ENCODE results near the gene DNAI7. TPM values are rescaled to one million over a fixed set of nuclear protein-coding genes. Genes with fewer than 3 reads are reported as not detected.

The DNAI7 gene
- total and polyA plus RNA-seq, 9 donors, result 0.65 to 9.5 (median 2.1) TPM

DNA sequence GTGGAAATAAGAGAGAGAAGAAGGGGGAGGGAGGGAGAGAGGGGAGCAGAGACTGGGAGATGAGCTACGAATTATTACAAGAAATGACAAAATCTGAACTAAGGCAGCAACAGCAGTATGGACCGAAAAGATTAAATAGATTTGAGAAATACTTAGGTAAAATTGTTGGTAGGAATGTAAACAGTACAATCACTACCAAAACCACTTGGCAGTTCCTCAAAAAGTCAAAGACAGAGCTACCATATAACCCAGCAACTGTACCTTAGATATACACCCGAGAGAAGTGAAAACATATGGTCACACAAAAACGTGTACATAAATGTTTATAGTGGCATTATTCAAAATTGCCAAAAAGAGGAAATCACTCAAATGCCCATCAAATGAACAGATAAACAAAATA lies 41.7 kb upstream of the DNAI7 start:
- no peaks in the 10 kb centered on the region for H3K9me3 ChIP-seq
- no peaks in the 10 kb centered on the region for H3K4me1 ChIP-seq (ENCODE audit: insufficient read depth)
- no peak for DNase-seq
- WGBS, 3 donors, result 84 to 87% (median 84%) methylated on average over 4 of the region's 4 CpGs
- TF ChIP-seq EP300 (IDR thresholded peaks at IDR 0.05), result no peak
- TF ChIP-seq POLR2A (IDR thresholded peaks at IDR 0.05), result no peak
- TF ChIP-seq CTCF (IDR thresholded peaks at IDR 0.05), result no peak
- H3K27ac ChIP-seq, result no peak overlapping the region
- intact Hi-C loops (cut with DNase I), result no loop called here
- no peak overlapping the region for H3K4me3 ChIP-seq
- H3K36me3 ChIP-seq, result no peaks in the 10 kb centered on the region
- no peaks in the 10 kb centered on the region for H3K27me3 ChIP-seq

DNA sequence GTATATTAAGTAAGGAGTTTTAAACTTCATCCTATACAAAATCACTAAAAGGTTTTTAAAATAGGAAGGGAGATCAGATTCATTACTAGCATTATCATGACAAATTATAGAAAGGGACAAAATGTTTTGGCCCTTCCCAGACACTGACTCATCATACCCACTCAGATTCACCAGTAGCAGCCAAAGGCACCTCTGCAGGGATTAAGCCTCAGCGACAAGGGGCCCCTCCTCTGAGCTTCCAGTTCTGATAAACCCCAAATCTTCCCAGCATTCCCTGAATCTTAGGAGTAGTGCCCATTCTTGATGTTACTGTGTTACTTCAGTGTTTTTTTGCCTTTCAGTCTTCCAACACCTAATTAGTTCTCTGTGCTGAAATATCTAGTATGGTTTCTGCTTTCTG lies 41.2 kb upstream of the DNAI7 start:
- Histone ChIP-seq H3K4me1 (ENCODE audit: insufficient read depth) (no peaks in the 10 kb centered on the region), H3K27ac (no peak overlapping the region), H3K27me3 (no peaks in the 10 kb centered on the region), H3K4me3 (no peak overlapping the region), H3K36me3 (no peaks in the 10 kb centered on the region), H3K9me3 (no peaks in the 10 kb centered on the region)
- 35 to 58% (median 50%) methylated on average over 1 of the region's 1 CpG for WGBS, 3 donors
- intact Hi-C loops (cut with DNase I), result no loop called here
- no peak for DNase-seq
- no peak for TF ChIP-seq EP300 (IDR thresholded peaks at IDR 0.05)

DNA sequence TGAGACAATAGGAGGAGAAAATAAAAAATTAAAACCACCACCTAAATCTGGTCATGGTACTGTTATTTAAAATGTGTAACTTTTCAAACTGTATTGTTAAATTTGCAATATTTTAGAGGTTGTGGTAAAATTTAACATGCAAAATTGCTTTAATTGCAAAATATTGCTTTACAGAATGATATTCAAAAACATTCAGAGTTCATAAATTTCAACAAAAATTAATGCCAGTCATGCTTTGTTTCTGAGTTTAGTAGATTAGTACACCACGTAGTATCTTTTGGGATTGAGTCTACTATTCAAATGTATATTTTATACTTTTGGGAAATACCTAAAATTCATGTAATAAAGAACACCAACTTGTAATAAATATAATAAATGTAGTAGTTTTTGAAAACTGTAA lies 18.4 kb upstream of the DNAI7 start:
- intact Hi-C loops (cut with DNase I), result no loop called here
- no peak for DNase-seq
- Histone ChIP-seq H3K9me3 (no peaks in the 10 kb centered on the region), H3K4me3 (no peak overlapping the region), H3K4me1 (ENCODE audit: insufficient read depth) (no peaks in the 10 kb centered on the region), H3K27ac (no peak overlapping the region), H3K27me3 (no peaks in the 10 kb centered on the region), H3K36me3 (no peaks in the 10 kb centered on the region)
- no peak for TF ChIP-seq EP300 (IDR thresholded peaks at IDR 0.05)
- no peak for TF ChIP-seq CTCF (IDR thresholded peaks at IDR 0.05)
- no peak for TF ChIP-seq POLR2A (IDR thresholded peaks at IDR 0.05)
- 92 to 98% (median 93%) methylated on average over 1 of the region's 1 CpG for WGBS, 3 donors

- Histone ChIP-seq H3K27me3 (no peaks in the 10 kb centered on the region), H3K36me3 (no peaks in the 10 kb centered on the region), H3K4me3 (no peak overlapping the region), H3K27ac (no peak overlapping the region), H3K4me1 (ENCODE audit: insufficient read depth) (no peaks in the 10 kb centered on the region), H3K9me3 (no peaks in the 10 kb centered on the region)
- intact Hi-C loops (cut with DNase I), result no loop called here
- no peak for DNase-seq
- 74 to 88% (median 85%) methylated on average over 1 of the region's 1 CpG for WGBS, 3 donors
- TF ChIP-seq POLR2A (IDR thresholded peaks at IDR 0.05), result no peak
- TF ChIP-seq EP300 (IDR thresholded peaks at IDR 0.05), result no peak
- TF ChIP-seq CTCF (IDR thresholded peaks at IDR 0.05), result no peak
Observed at GRCh38 chr12:25208554-25208953, 13.6 kb upstream of the DNAI7 start.

GRCh38 chr12:25207846-25208245 lies 12.9 kb upstream of the DNAI7 start:
- Histone ChIP-seq H3K4me3 (no peak overlapping the region), H3K27me3 (no peaks in the 10 kb centered on the region), H3K4me1 (ENCODE audit: insufficient read depth) (peaks cover 1% of the 10 kb centered on the region), H3K27ac (no peak overlapping the region), H3K36me3 (no peaks in the 10 kb centered on the region), H3K9me3 (no peaks in the 10 kb centered on the region)
- intact Hi-C loops (cut with DNase I), result no loop called here
- WGBS, 3 donors, result 67 to 92% (median 86%) methylated on average over 1 of the region's 1 CpG
- no peak for DNase-seq
- TF ChIP-seq EP300 (IDR thresholded peaks at IDR 0.05) (no peak), CTCF (IDR thresholded peaks at IDR 0.05) (no peak)
